Measurements from ENCODE around the gene STK17A. TPM values are rescaled to one million over a fixed set of nuclear protein-coding genes. Genes with fewer than 3 reads are reported as not detected.

STK17A gene
- total RNA-seq (2014; rRNA removed; shearing (Covaris generic)) (28.7 and 32.4 TPM in 2 replicates), total RNA-seq (2022) (25.8 and 31.0 TPM in 2 replicates), Bru-seq, nascent RNA (percentile 93 among the genes with signal in this experiment), BruChase-seq, experiment 1, labeled RNA remaining after a 6-hour chase (percentile 78 among the genes with signal in this experiment), BruChase-seq, experiment 2, labeled RNA remaining after a 2-hour chase (percentile 82 among the genes with signal in this experiment)
- long read RNA-seq, transcript STK17A-201 (7 exons, 3,368 nt): major isoform, 47 of 67 reads
- long read RNA-seq, partial matches to known transcripts: 4 of 67 reads
- long read RNA-seq, other reads (novel, unspliced or antisense): 15 of 67 reads

- ChIA-PET POLR2A (interaction anchor here (0.6 to 6.3 kb wide), 30 partner anchors 8 to 717 kb away, joined by 3 to 93 read pairs (median 4); partner anchors contain the start of gene COA1), CTCF (ENCODE audit: unreplicated experiment) (interaction anchor here (0.6 to 2.9 kb wide), 29 partner anchors 10 to 454 kb away, joined by 3 to 83 read pairs (median 5); partner anchors contain the start of gene COA1)
- H3K9me3 ChIP-seq (ENCODE audit: low read length): no peaks in the 10 kb centered on the region
- H3K79me2 ChIP-seq (ENCODE audit: insufficient read depth, low read depth, low read length): peaks cover 43% of the 10 kb centered on the region
- H3K4me3 ChIP-seq (ENCODE audit: low read depth, low read length, poor library complexity, severe bottlenecking): peak within 1 kb of the TSS; percentile 98
- TF ChIP-seq EZH2phosphoT487 (IDR thresholded peaks at IDR 0.05; ENCODE audit: borderline replicate concordance, low read depth, low read length) (no peak), CTCF (conservative IDR thresholded peaks at IDR 0.05; ENCODE audit: low read length) (peak; percentile 96)
- peak within 1 kb of the TSS; percentile 13; the same call in 1 of the 2 replicates for H2AFZ ChIP-seq (ENCODE audit: low read length)
- peak within 1 kb of the TSS; percentile 83 for H3K27ac ChIP-seq (ENCODE audit: low read depth, low read length, poor library complexity, severe bottlenecking)
- intact Hi-C loops (cut with micrococcal nuclease; ENCODE audit: unreplicated experiment): loop anchor here (1.0 to 10.0 kb wide), 7 partner anchors 118 to 648 kb away; partner anchors contain the start of genes COA1, MRPL32 and PSMA2
- no peaks in the 10 kb centered on the region for H3K9me2 ChIP-seq (ENCODE audit: insufficient read depth, low read length)
- peaks cover 29% of the 10 kb centered on the region for H3K4me1 ChIP-seq (ENCODE audit: insufficient read depth, low read length, poor library complexity, severe bottlenecking)
- peak; percentile 94 for DNase-seq (ENCODE audit: low spot score)
- peak within 1 kb of the TSS; percentile 91 for H3K4me2 ChIP-seq (ENCODE audit: low read length)
- no TSS peak for BruUV-seq (replicated peaks)
- peaks cover 7% of the 10 kb centered on the region; the same call in 1 of the 2 replicates for H4K20me1 ChIP-seq (ENCODE audit: insufficient read depth, low read length)
- no peaks in the 10 kb centered on the region for H3K36me3 ChIP-seq (ENCODE audit: insufficient read depth, low read length)
Observed at GRCh38 chr7:43582503-43583423, at the start of gene STK17A. STK17A (plus strand) TSS chr7:43583108; CDS start chr7:43583244, 136 bp downstream.

DNA sequence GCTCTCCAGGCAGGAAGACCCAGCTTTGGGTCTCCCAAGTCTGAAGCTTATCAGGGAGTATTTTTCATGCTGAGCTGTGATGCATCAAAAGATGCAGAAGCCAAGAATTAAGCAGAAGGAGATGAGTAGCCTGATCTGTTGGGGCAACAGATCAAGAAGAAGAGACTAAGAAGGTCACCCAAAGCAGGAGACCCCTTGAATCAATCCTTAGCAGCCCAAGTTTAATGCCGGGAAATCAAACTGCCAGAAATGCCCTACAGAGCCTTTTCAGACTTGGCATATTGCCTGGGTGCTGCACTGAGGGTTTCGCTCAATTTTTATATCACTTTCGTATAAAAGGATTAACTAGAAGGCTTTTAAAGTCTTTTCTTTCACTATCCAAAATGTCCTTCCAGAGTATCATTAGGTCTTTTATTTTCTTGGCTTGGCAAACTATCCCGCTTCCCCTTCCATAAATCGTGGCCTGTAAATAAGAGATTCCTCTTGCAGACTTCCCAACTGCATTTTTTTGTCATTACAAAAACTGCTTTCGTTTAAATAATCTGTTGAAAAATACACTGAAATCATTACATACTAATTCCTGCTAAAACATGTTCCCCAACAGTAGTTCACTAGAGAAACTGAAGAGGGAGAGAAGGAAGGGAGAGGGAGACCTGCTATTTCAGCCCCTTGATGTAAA, 49.0 kb upstream of the STK17A start:
- Histone ChIP-seq H4K20me1 (ENCODE audit: insufficient read depth, low read length) (no peaks in the 10 kb centered on the region), H3K9me3 (ENCODE audit: low read length) (no peaks in the 10 kb centered on the region), H3K4me3 (ENCODE audit: low read depth, low read length, poor library complexity, severe bottlenecking) (no peak overlapping the region), H3K9me2 (ENCODE audit: insufficient read depth, low read length) (no peaks in the 10 kb centered on the region), H3K36me3 (ENCODE audit: insufficient read depth, low read length) (no peaks in the 10 kb centered on the region), H3K79me2 (ENCODE audit: insufficient read depth, low read depth, low read length) (no peaks in the 10 kb centered on the region), H2AFZ (ENCODE audit: low read length) (no peak overlapping the region), H3K27ac (ENCODE audit: low read depth, low read length, poor library complexity, severe bottlenecking) (no peak overlapping the region), H3K4me2 (ENCODE audit: low read length) (no peak overlapping the region), H3K4me1 (ENCODE audit: insufficient read depth, low read length, poor library complexity, severe bottlenecking) (no peaks in the 10 kb centered on the region)
- CTCF ChIA-PET (ENCODE audit: unreplicated experiment): no interaction called here
- no TSS peak for BruUV-seq (replicated peaks)
- POLR2A ChIA-PET: no interaction called here
- DNase-seq (ENCODE audit: low spot score): no peak
- TF ChIP-seq EZH2phosphoT487 (IDR thresholded peaks at IDR 0.05; ENCODE audit: borderline replicate concordance, low read depth, low read length) (no peak), CTCF (conservative IDR thresholded peaks at IDR 0.05; ENCODE audit: low read length) (no peak)
- intact Hi-C loops (cut with micrococcal nuclease; ENCODE audit: unreplicated experiment): no loop called here
